H1 (cell line): ENCODE data around the gene DCDC1. TPM values are rescaled to one million over a fixed set of nuclear protein-coding genes. Genes with fewer than 3 reads are reported as not detected.
"Not testable (repeated sequence)": the region's sequence is repeated elsewhere in the genome, so short reads cannot be mapped to it uniquely, and the experiment has no call there.

Experiments used
- CTCF ChIA-PET: fragments of 300-600 bp; sonication (Branson Sonifier 250); formaldehyde crosslinking; loops from one replicate; lab custom pipeline; 2021; ENCODE audit not compliant: partially characterized antibody; lab: Charles Lee
- POLR2A ChIA-PET: fragments of 300-600 bp; sonication (Branson Sonifier 250); formaldehyde crosslinking; loops from one replicate; lab custom pipeline; 2021; ENCODE audit warnings: inconsistent platforms; ENCODE audit not compliant: partially characterized antibody; lab: Charles Lee
- DNase-seq, 2 experiments: peaks; one replicate each; pipeline versions ENCODE4 v3.0.0 to v3.0.0-alpha.2; 2010 to 2022; ENCODE audit warnings: low spot score in 2 of 2, low read depth in 1 of 2, mixed read lengths in 1 of 2
- FAIRE-seq: peaks from 2 replicates; lab custom pipeline; 2011; peaks lifted over from hg19 to GRCh38; lab: Jason Lieb, UNC
- H2AFZ ChIP-seq: 2 replicates; pipeline ENCODE4 v1.8.1; 2012; ENCODE audit warnings: low read length, inconsistent platforms
- H2AK5ac ChIP-seq: 2 replicates; pipeline ENCODE4 v1.6.1; 2013; ENCODE audit warnings: low read depth, low read length
- H2BK120ac ChIP-seq: replicated peaks from 2 replicates; pipeline ENCODE3; 2013; ENCODE audit warnings: low read depth, low read length, inconsistent platforms
- H2BK12ac ChIP-seq: 2 replicates; pipeline ENCODE4 v1.6.1; 2013; ENCODE audit warnings: low read depth, low read length
- H2BK15ac ChIP-seq: 2 replicates; pipeline ENCODE4 v1.6.1; 2013; ENCODE audit warnings: low read length
- H2BK20ac ChIP-seq: 2 replicates; pipeline ENCODE4 v1.6.1; 2013; ENCODE audit warnings: low read length
- H2BK5ac ChIP-seq: 2 replicates; pipeline ENCODE4 v1.6.1; 2013; ENCODE audit warnings: low read depth, low read length
- H3K14ac ChIP-seq: 2 replicates; pipeline ENCODE4 v1.6.1; 2013; ENCODE audit warnings: inconsistent platforms; ENCODE audit not compliant: insufficient read length
- H3K18ac ChIP-seq: 2 replicates; pipeline ENCODE4 v1.6.1; 2013; ENCODE audit warnings: low read length; ENCODE audit errors: extremely low read depth
- H3K23ac ChIP-seq: 2 replicates; pipeline ENCODE4 v1.6.1; 2013; ENCODE audit warnings: inconsistent platforms; ENCODE audit not compliant: insufficient read length
- H3K23me2 ChIP-seq: 2 replicates; pipeline ENCODE4 v1.6.1; 2013; ENCODE audit warnings: low read depth, low read length
- H3K27ac ChIP-seq: 2 replicates; pipeline ENCODE4 v1.6.1; 2011; ENCODE audit warnings: low read depth, low read length, inconsistent platforms
- H3K27me3 ChIP-seq, 4 experiments: replicated peaks in 1 of 4; 1 replicate in 1 of 4; 2 replicates in 3 of 4; pipeline versions ENCODE4 v1.6.1 to v1.8.1; 2011 to 2013; ENCODE audit warnings: low read length in 3 of 4, mild to moderate bottlenecking in 3 of 4, inconsistent platforms in 2 of 4, mixed read lengths in 2 of 4, moderate library complexity in 1 of 4; ENCODE audit not compliant: control insufficient read depth in 3 of 4, insufficient read depth in 3 of 4; ENCODE audit errors: extremely low read depth in 1 of 4
- H3K36me3 ChIP-seq, 4 experiments: 2 replicates each; pipeline versions ENCODE4 v1.6.1 to v1.8.1; 2011 to 2013; ENCODE audit warnings: mild to moderate bottlenecking in 4 of 4, low read length in 3 of 4, moderate library complexity in 2 of 4, control low read depth in 1 of 4, inconsistent platforms in 1 of 4; ENCODE audit not compliant: insufficient read depth in 4 of 4, control insufficient read depth in 2 of 4
- H3K4ac ChIP-seq: replicated peaks from 2 replicates; pipeline ENCODE3; 2013; ENCODE audit warnings: low read length, low read depth, mixed read lengths, inconsistent platforms; ENCODE audit not compliant: insufficient read length
- H3K4me1 ChIP-seq, 4 experiments: replicated peaks in 1 of 4; 1 replicate in 1 of 4; 2 replicates in 3 of 4; pipeline versions ENCODE4 v1.6.1 to v1.8.1; 2011 to 2013; ENCODE audit warnings: low read length in 3 of 4, inconsistent platforms in 2 of 4, mixed read lengths in 1 of 4; ENCODE audit not compliant: insufficient read depth in 4 of 4, control insufficient read depth in 3 of 4
- H3K4me2 ChIP-seq, 2 experiments: 2 replicates each; pipeline versions ENCODE4 v1.6.1 to v1.8.1; 2011 to 2013; ENCODE audit warnings: low read depth in 2 of 2, low read length in 2 of 2, control low read depth in 1 of 2, inconsistent platforms in 1 of 2, mild to moderate bottlenecking in 1 of 2; ENCODE audit not compliant: insufficient read depth in 1 of 2
- H3K4me3 ChIP-seq, 4 experiments: fragments of 200-600, 300-600 bp in 1 of 4; sonication (generic), shearing (Covaris generic), sonication (Bioruptor Twin) in 1 of 4; 2 replicates each; pipeline versions ENCODE4 v1.5.1 to v1.8.1; 2011 to 2016; ENCODE audit warnings: low read length in 4 of 4, low read depth in 3 of 4, control low read depth in 2 of 4, inconsistent platforms in 2 of 4, mild to moderate bottlenecking in 2 of 4, mixed read lengths in 1 of 4, moderate library complexity in 1 of 4; ENCODE audit not compliant: insufficient read depth in 2 of 4; ENCODE audit errors: extremely low read depth in 1 of 4
- H3K56ac ChIP-seq: replicated peaks from 2 replicates; pipeline ENCODE3; 2013; ENCODE audit warnings: low read depth, mild to moderate bottlenecking, mixed read lengths, low read length, inconsistent platforms; ENCODE audit not compliant: insufficient read length
- H3K79me1 ChIP-seq: 2 replicates; pipeline ENCODE4 v1.6.1; 2013; ENCODE audit warnings: low read depth, low read length, control low read depth
- H3K79me2 ChIP-seq, 2 experiments: 2 replicates each; pipeline versions ENCODE4 v1.6.1 to v1.8.1; 2012 to 2013; ENCODE audit warnings: low read length in 2 of 2, mild to moderate bottlenecking in 2 of 2, inconsistent platforms in 1 of 2; ENCODE audit not compliant: insufficient read depth in 2 of 2, control insufficient read depth in 1 of 2
- H3K9ac ChIP-seq, 4 experiments: replicated peaks in 1 of 4; 1 replicate in 1 of 4; 2 replicates in 3 of 4; pipeline versions ENCODE4 v1.6.1 to v1.8.1; 2011 to 2013; ENCODE audit warnings: low read depth in 3 of 4, low read length in 3 of 4, control low read depth in 2 of 4, mild to moderate bottlenecking in 2 of 4, moderate library complexity in 2 of 4, inconsistent platforms in 1 of 4; ENCODE audit errors: extremely low read depth in 1 of 4
- H3K9me3 ChIP-seq, 2 experiments: 2 replicates each; pipeline versions ENCODE4 v1.6.1 to v1.8.1; 2012 to 2013; ENCODE audit warnings: mild to moderate bottlenecking in 2 of 2, moderate library complexity in 2 of 2, control low read depth in 1 of 2, inconsistent platforms in 1 of 2, low read depth in 1 of 2, low read length in 1 of 2, mixed read lengths in 1 of 2; ENCODE audit not compliant: insufficient read depth in 2 of 2
- H4K20me1 ChIP-seq, 2 experiments: replicated peaks in 1 of 2; 2 replicates each; pipeline versions ENCODE3 to v1.8.1; 2011 to 2013; ENCODE audit warnings: inconsistent platforms in 2 of 2, low read length in 2 of 2, mild to moderate bottlenecking in 1 of 2; ENCODE audit not compliant: insufficient read depth in 2 of 2, control insufficient read depth in 1 of 2
- H4K5ac ChIP-seq: 2 replicates; pipeline ENCODE4 v1.6.1; 2013; ENCODE audit warnings: low read length, low read depth, mixed read lengths, inconsistent platforms; ENCODE audit not compliant: insufficient read length
- H4K8ac ChIP-seq: 2 replicates; pipeline ENCODE4 v1.8.0; 2013; ENCODE audit warnings: mild to moderate bottlenecking, moderate library complexity, low read length, inconsistent platforms; ENCODE audit not compliant: insufficient read depth; ENCODE audit errors: extremely low read depth
- H4K91ac ChIP-seq: replicated peaks from 2 replicates; pipeline ENCODE3; 2013; ENCODE audit warnings: low read length, mixed read lengths, inconsistent platforms; ENCODE audit not compliant: insufficient read length
- YY1 ChIP-seq: IDR thresholded peaks from 2 replicates; pipeline ENCODE4 v1.6.1; 2011; ENCODE audit warnings: low read depth, mild to moderate bottlenecking, low read length
- WGBS, 2 experiments: shearing (Covaris generic) in 1 of 2; methylation state at CpG; one replicate each; pipeline versions ENCODE4 v1.1.6 to v1.1.7; 2013 to 2015; ENCODE audit warnings: low lambda C conversion rate in 2 of 2, mixed read lengths in 2 of 2, inconsistent platforms in 1 of 2, low coverage in 1 of 2, missing lambda C conversion rate in 1 of 2; ENCODE audit not compliant: insufficient replicate concordance in 2 of 2, insufficient coverage in 1 of 2, insufficient read length in 1 of 2; ENCODE audit errors: extremely low coverage in 1 of 2, missing lambda C conversion rate in 1 of 2; 5-methylcytosine and 5-hydroxymethylcytosine counted together
- polyA plus RNA-seq, 7 experiments: library from polyadenylated mRNA; depleted of rRNA in 3 of 7; stranded (reverse) in 5 of 7; unstranded in 2 of 7; fragments of >200 nt in 5 of 7; fragments of 200-250 nt in 2 of 7; gene quantifications; 1 replicate in 5 of 7; 2 replicates in 1 of 7; 4 replicates in 1 of 7; pipeline versions ENCODE4 v1.2.1 to v1.2.3, GENCODE V29; 2011 to 2013; ENCODE audit warnings: missing spikeins in 2 of 7, mixed read lengths in 2 of 7
- total RNA-seq: library from RNA; stranded (reverse); fragmentation: NEBNext Ultra II Directional; extraction: Animal tissue kit (Norgen Biotek cat#: 25700); gene quantifications from 2 replicates; pipeline ENCODE4 v1.2.1, GENCODE V29; 2021

The DCDC1 gene
- total and polyA plus RNA-seq, 2 of the 8 experiments (the other 6 are each of a cell fraction or from before 2014, with no cell fraction given), result 0.15 to 0.56 TPM

- no peak for TF ChIP-seq YY1
Measured at GRCh38 chr11:30949838-30950237, 419.7 kb downstream of the DCDC1 start (continued).

DNA sequence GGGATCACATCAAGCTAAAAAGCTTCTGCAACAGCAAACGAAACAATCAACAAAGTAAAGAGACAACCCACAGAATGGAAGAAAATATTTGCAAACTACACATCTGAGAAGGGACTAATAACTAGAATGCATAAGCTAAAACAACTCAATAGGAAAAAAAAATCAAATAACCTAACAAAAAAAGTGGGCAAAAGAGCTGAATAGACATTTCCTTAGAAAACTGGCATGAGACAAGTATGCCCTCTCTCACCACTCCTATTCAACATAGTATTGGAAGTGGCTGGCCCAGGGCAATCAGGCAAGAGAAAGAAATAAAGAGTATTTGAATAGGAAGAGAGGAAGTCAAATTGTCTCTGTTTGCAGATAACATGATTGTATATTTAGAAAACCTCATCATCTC is 421.8 kb downstream of the DCDC1 start:
- H3K36me3 ChIP-seq, H3K18ac ChIP-seq, H3K23me2 ChIP-seq, H3K4me1 ChIP-seq, POLR2A ChIA-PET, H2BK12ac ChIP-seq, H2BK120ac ChIP-seq, H4K8ac ChIP-seq, H3K9me3 ChIP-seq, H2BK20ac ChIP-seq, H3K23ac ChIP-seq, H4K91ac ChIP-seq, H2BK15ac ChIP-seq, H3K4me3 ChIP-seq, H2AFZ ChIP-seq, FAIRE-seq, H3K4me2 ChIP-seq, H3K27me3 ChIP-seq, H4K5ac ChIP-seq, H3K9ac ChIP-seq, H3K79me2 ChIP-seq, DNase-seq, H3K27ac ChIP-seq, CTCF ChIA-PET, H3K4ac ChIP-seq, H2AK5ac ChIP-seq, H3K79me1 ChIP-seq, H4K20me1 ChIP-seq, H3K56ac ChIP-seq, H3K14ac ChIP-seq, H2BK5ac ChIP-seq: not testable (repeated sequence)
- WGBS, 2 experiments, result 95% methylated on average over 1 of the region's 1 CpG; no CpG with 5 or more reads in 1 of the 2 experiments
